H1 (cell line): ENCODE results near the gene DERL2. TPM values are rescaled to one million over a fixed set of nuclear protein-coding genes. Genes with fewer than 3 reads are reported as not detected.

Source experiments
- CHD1 ChIP-seq: IDR thresholded peaks from 2 replicates; pipeline ENCODE4 v1.6.1; 2012; ENCODE audit warnings: low read depth, low read length, improper control_type of control experiment
- CHD2 ChIP-seq: IDR thresholded peaks from 2 replicates; pipeline ENCODE4 v1.6.1; 2012; ENCODE audit warnings: low read length, improper control_type of control experiment
- CTBP2 ChIP-seq: IDR thresholded peaks from 2 replicates; pipeline ENCODE4 v1.7.0; 2011; ENCODE audit warnings: borderline replicate concordance, mild to moderate bottlenecking, moderate library complexity, mixed read lengths, low read length; ENCODE audit not compliant: insufficient read depth, insufficient read length
- FOSL1 ChIP-seq: IDR thresholded peaks from 2 replicates; pipeline ENCODE4 v1.6.1; 2011; ENCODE audit warnings: mild to moderate bottlenecking, low read depth, low read length, moderate library complexity; ENCODE audit not compliant: insufficient read depth
- NRF1 ChIP-seq: IDR thresholded peaks from 2 replicates; pipeline ENCODE4 v1.6.1; 2011; ENCODE audit warnings: mild to moderate bottlenecking, low read depth, low read length, improper control_type of control experiment
- RXRA ChIP-seq: IDR thresholded peaks from 2 replicates; pipeline ENCODE4 v1.6.1; 2011; ENCODE audit warnings: low read depth, mild to moderate bottlenecking, low read length, moderate library complexity; ENCODE audit not compliant: insufficient read depth
- SP1 ChIP-seq: IDR thresholded peaks from 2 replicates; pipeline ENCODE4 v1.6.1; 2011; ENCODE audit warnings: low read depth, low read length
- TAF1 ChIP-seq: IDR thresholded peaks from 2 replicates; pipeline ENCODE4 v1.6.1; 2011; ENCODE audit warnings: mild to moderate bottlenecking, low read depth, low read length
- polyA plus RNA-seq, 7 experiments: library from polyadenylated mRNA; depleted of rRNA in 3 of 7; stranded (reverse) in 5 of 7; unstranded in 2 of 7; fragments of >200 nt in 5 of 7; fragments of 200-250 nt in 2 of 7; gene quantifications; 1 replicate in 5 of 7; 2 replicates in 1 of 7; 4 replicates in 1 of 7; pipeline versions ENCODE4 v1.2.1 to v1.2.3, GENCODE V29; 2011 to 2013; ENCODE audit warnings: missing spikeins in 2 of 7, mixed read lengths in 2 of 7
- total RNA-seq: library from RNA; stranded (reverse); fragmentation: NEBNext Ultra II Directional; extraction: Animal tissue kit (Norgen Biotek cat#: 25700); gene quantifications from 2 replicates; pipeline ENCODE4 v1.2.1, GENCODE V29; 2021
- TF ChIP-seq, protein P1 (sequence below): fragments of 300-600 bp; sonication (generic); IDR thresholded peaks from 2 replicates; pipeline ENCODE4 v1.7.1; 2012; ENCODE audit warnings: low read length, moderate library complexity, mild to moderate bottlenecking, inconsistent platforms; ENCODE audit not compliant: insufficient replicate concordance

DERL2 gene
- total and polyA plus RNA-seq, 2 of the 8 experiments (the other 6 are each of a cell fraction or from before 2014, with no cell fraction given), result 55.3 to 58.4 TPM

DNA sequence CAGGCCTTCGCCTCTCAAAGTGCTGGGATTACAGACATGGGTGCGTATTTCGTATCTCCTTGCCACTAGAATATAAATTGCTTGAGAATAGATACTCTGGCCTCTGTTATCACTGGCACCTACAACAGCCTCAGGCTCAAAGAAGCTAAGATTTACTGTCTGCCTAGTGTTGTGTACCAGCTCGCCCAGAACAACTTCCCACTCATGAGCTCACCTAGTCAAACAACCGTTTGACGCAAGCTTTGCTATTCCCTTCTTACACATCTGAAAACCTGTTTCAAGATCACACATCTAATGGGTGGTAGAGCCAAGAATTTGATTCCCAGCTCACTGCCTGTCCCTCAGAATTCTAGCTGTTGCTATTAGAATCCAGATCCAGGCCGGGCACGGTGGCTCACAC is 24.8 kb upstream of the DERL2 start (continued):
- TF ChIP-seq, protein P1, sequence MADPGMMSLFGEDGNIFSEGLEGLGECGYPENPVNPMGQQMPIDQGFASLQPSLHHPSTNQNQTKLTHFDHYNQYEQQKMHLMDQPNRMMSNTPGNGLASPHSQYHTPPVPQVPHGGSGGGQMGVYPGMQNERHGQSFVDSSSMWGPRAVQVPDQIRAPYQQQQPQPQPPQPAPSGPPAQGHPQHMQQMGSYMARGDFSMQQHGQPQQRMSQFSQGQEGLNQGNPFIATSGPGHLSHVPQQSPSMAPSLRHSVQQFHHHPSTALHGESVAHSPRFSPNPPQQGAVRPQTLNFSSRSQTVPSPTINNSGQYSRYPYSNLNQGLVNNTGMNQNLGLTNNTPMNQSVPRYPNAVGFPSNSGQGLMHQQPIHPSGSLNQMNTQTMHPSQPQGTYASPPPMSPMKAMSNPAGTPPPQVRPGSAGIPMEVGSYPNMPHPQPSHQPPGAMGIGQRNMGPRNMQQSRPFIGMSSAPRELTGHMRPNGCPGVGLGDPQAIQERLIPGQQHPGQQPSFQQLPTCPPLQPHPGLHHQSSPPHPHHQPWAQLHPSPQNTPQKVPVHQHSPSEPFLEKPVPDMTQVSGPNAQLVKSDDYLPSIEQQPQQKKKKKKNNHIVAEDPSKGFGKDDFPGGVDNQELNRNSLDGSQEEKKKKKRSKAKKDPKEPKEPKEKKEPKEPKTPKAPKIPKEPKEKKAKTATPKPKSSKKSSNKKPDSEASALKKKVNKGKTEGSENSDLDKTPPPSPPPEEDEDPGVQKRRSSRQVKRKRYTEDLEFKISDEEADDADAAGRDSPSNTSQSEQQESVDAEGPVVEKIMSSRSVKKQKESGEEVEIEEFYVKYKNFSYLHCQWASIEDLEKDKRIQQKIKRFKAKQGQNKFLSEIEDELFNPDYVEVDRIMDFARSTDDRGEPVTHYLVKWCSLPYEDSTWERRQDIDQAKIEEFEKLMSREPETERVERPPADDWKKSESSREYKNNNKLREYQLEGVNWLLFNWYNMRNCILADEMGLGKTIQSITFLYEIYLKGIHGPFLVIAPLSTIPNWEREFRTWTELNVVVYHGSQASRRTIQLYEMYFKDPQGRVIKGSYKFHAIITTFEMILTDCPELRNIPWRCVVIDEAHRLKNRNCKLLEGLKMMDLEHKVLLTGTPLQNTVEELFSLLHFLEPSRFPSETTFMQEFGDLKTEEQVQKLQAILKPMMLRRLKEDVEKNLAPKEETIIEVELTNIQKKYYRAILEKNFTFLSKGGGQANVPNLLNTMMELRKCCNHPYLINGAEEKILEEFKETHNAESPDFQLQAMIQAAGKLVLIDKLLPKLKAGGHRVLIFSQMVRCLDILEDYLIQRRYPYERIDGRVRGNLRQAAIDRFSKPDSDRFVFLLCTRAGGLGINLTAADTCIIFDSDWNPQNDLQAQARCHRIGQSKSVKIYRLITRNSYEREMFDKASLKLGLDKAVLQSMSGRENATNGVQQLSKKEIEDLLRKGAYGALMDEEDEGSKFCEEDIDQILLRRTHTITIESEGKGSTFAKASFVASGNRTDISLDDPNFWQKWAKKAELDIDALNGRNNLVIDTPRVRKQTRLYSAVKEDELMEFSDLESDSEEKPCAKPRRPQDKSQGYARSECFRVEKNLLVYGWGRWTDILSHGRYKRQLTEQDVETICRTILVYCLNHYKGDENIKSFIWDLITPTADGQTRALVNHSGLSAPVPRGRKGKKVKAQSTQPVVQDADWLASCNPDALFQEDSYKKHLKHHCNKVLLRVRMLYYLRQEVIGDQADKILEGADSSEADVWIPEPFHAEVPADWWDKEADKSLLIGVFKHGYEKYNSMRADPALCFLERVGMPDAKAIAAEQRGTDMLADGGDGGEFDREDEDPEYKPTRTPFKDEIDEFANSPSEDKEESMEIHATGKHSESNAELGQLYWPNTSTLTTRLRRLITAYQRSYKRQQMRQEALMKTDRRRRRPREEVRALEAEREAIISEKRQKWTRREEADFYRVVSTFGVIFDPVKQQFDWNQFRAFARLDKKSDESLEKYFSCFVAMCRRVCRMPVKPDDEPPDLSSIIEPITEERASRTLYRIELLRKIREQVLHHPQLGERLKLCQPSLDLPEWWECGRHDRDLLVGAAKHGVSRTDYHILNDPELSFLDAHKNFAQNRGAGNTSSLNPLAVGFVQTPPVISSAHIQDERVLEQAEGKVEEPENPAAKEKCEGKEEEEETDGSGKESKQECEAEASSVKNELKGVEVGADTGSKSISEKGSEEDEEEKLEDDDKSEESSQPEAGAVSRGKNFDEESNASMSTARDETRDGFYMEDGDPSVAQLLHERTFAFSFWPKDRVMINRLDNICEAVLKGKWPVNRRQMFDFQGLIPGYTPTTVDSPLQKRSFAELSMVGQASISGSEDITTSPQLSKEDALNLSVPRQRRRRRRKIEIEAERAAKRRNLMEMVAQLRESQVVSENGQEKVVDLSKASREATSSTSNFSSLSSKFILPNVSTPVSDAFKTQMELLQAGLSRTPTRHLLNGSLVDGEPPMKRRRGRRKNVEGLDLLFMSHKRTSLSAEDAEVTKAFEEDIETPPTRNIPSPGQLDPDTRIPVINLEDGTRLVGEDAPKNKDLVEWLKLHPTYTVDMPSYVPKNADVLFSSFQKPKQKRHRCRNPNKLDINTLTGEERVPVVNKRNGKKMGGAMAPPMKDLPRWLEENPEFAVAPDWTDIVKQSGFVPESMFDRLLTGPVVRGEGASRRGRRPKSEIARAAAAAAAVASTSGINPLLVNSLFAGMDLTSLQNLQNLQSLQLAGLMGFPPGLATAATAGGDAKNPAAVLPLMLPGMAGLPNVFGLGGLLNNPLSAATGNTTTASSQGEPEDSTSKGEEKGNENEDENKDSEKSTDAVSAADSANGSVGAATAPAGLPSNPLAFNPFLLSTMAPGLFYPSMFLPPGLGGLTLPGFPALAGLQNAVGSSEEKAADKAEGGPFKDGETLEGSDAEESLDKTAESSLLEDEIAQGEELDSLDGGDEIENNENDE, result no peak
- TF ChIP-seq TAF1 (no peak), NRF1 (no peak), CHD1 (no peak), SP1 (no peak), CTBP2 (no peak), FOSL1 (no peak), RXRA (no peak), CHD2 (no peak)
